ENCODE measurements around the gene ARHGAP26.
A peak's percentile ranks its signal among the peaks of the same experiment; 100 is the strongest.

The ARHGAP26 gene

GRCh38 chr5:142767178-142767577 is 3.0 kb upstream of the ARHGAP26 start:
- H3K27ac Mint-ChIP-seq: no peak overlapping the region
- no peaks in the 10 kb centered on the region for H3K9me3 Mint-ChIP-seq
- no peak overlapping the region for H3K4me3 Mint-ChIP-seq
- no peaks in the 10 kb centered on the region for H3K36me3 Mint-ChIP-seq
- ATAC-seq (ENCODE audit: low read depth): no peak
- peaks cover 13% of the 10 kb centered on the region for H3K4me1 Mint-ChIP-seq
- DNase-seq (ENCODE audit: low spot score in 2 of 2): no peak
- peaks cover 4% of the 10 kb centered on the region for H3K27me3 Mint-ChIP-seq

GRCh38 chr5:142767911-142768310 is 2.3 kb upstream of the ARHGAP26 start:
- peaks cover 1% of the 10 kb centered on the region for H3K27me3 Mint-ChIP-seq
- H3K4me1 Mint-ChIP-seq: peaks cover 13% of the 10 kb centered on the region
- DNase-seq (ENCODE audit: low spot score in 2 of 2): no peak
- no peaks in the 10 kb centered on the region for H3K9me3 Mint-ChIP-seq
- H3K36me3 Mint-ChIP-seq: no peaks in the 10 kb centered on the region
- no peak overlapping the region for H3K4me3 Mint-ChIP-seq
- no peak overlapping the region for H3K27ac Mint-ChIP-seq
- ATAC-seq (ENCODE audit: low read depth): no peak

GRCh38 chr5:142769251-142769792 is 855 bp upstream of the ARHGAP26 start:
- no peaks in the 10 kb centered on the region for H3K27me3 Mint-ChIP-seq
- H3K27ac Mint-ChIP-seq: peak overlapping the region; percentile 81
- ATAC-seq (ENCODE audit: low read depth) (no peak), DNase-seq (ENCODE audit: low spot score in 2 of 2) (no peak)
- H3K36me3 Mint-ChIP-seq: no peaks in the 10 kb centered on the region
- H3K9me3 Mint-ChIP-seq: no peaks in the 10 kb centered on the region
- peaks cover 13% of the 10 kb centered on the region for H3K4me1 Mint-ChIP-seq
- peak overlapping the region; percentile 91 for H3K4me3 Mint-ChIP-seq

GRCh38 chr5:142770650-142771609 is 753 bp downstream of the ARHGAP26 start:
- Mint-ChIP-seq H3K36me3 (no peaks in the 10 kb centered on the region), H3K27ac (peak overlapping the region; percentile 78), H3K9me3 (no peaks in the 10 kb centered on the region), H3K4me1 (peaks cover 13% of the 10 kb centered on the region), H3K27me3 (no peaks in the 10 kb centered on the region), H3K4me3 (peak overlapping the region; percentile 91)
- ATAC-seq (ENCODE audit: low read depth): peak; percentile 14
- peak; percentile 40 to 47 for DNase-seq (ENCODE audit: low spot score in 2 of 2)

- H3K4me3 Mint-ChIP-seq: peak overlapping the region; percentile 91
- ATAC-seq (ENCODE audit: low read depth): no peak
- no peaks in the 10 kb centered on the region for H3K36me3 Mint-ChIP-seq
- no peaks in the 10 kb centered on the region for H3K9me3 Mint-ChIP-seq
- no peak for DNase-seq (ENCODE audit: low spot score in 2 of 2)
- H3K27me3 Mint-ChIP-seq: no peaks in the 10 kb centered on the region
- H3K27ac Mint-ChIP-seq: peak overlapping the region; percentile 78
- peaks cover 15% of the 10 kb centered on the region for H3K4me1 Mint-ChIP-seq
These were observed 1.5 kb downstream of the ARHGAP26 start for GRCh38 chr5:142771666-142772065.

- Mint-ChIP-seq H3K9me3 (no peaks in the 10 kb centered on the region), H3K27me3 (no peaks in the 10 kb centered on the region), H3K36me3 (no peaks in the 10 kb centered on the region), H3K27ac (no peak overlapping the region), H3K4me3 (no peak overlapping the region), H3K4me1 (peaks cover 15% of the 10 kb centered on the region)
- no peak for DNase-seq (ENCODE audit: low spot score in 2 of 2)
- no peak for ATAC-seq (ENCODE audit: low read depth)
These were observed 2.5 kb downstream of the ARHGAP26 start for GRCh38 chr5:142772446-142773293.

- ATAC-seq (ENCODE audit: low read depth) (no peak), DNase-seq (ENCODE audit: low spot score in 2 of 2) (no peak)
- H3K4me1 Mint-ChIP-seq: peaks cover 8% of the 10 kb centered on the region
- no peaks in the 10 kb centered on the region for H3K36me3 Mint-ChIP-seq
- no peaks in the 10 kb centered on the region for H3K9me3 Mint-ChIP-seq
- no peak overlapping the region for H3K27ac Mint-ChIP-seq
- no peak overlapping the region for H3K4me3 Mint-ChIP-seq
- H3K27me3 Mint-ChIP-seq: no peaks in the 10 kb centered on the region
These were observed 6.9 kb downstream of the ARHGAP26 start for GRCh38 chr5:142777099-142777498.

- H3K27ac Mint-ChIP-seq: no peak overlapping the region
- no peaks in the 10 kb centered on the region for H3K27me3 Mint-ChIP-seq
- H3K4me3 Mint-ChIP-seq: no peak overlapping the region
- no peaks in the 10 kb centered on the region for H3K9me3 Mint-ChIP-seq
- H3K4me1 Mint-ChIP-seq: peaks cover 11% of the 10 kb centered on the region
- no peaks in the 10 kb centered on the region for H3K36me3 Mint-ChIP-seq
- no peak for DNase-seq (ENCODE audit: low spot score in 2 of 2)
- no peak for ATAC-seq (ENCODE audit: low read depth)
These were observed 7.7 kb downstream of the ARHGAP26 start for GRCh38 chr5:142777850-142778249.

GRCh38 chr5:142779163-142779840 is 9.1 kb downstream of the ARHGAP26 start:
- Mint-ChIP-seq H3K4me1 (peaks cover 13% of the 10 kb centered on the region), H3K4me3 (no peak overlapping the region), H3K36me3 (no peaks in the 10 kb centered on the region), H3K27ac (no peak overlapping the region), H3K9me3 (no peaks in the 10 kb centered on the region), H3K27me3 (no peaks in the 10 kb centered on the region)
- DNase-seq (ENCODE audit: low spot score in 2 of 2) (no peak), ATAC-seq (ENCODE audit: low read depth) (no peak)

GRCh38 chr5:142780871-142781270 is 10.7 kb downstream of the ARHGAP26 start:
- DNase-seq (ENCODE audit: low spot score in 2 of 2): no peak
- Mint-ChIP-seq H3K27me3 (no peaks in the 10 kb centered on the region), H3K4me3 (no peak overlapping the region), H3K36me3 (peaks cover 2% of the 10 kb centered on the region), H3K4me1 (peaks cover 16% of the 10 kb centered on the region), H3K9me3 (no peaks in the 10 kb centered on the region), H3K27ac (no peak overlapping the region)
- ATAC-seq (ENCODE audit: low read depth): no peak

GRCh38 chr5:142782976-142783530 is 12.9 kb downstream of the ARHGAP26 start:
- Mint-ChIP-seq H3K4me1 (peaks cover 16% of the 10 kb centered on the region), H3K4me3 (no peak overlapping the region), H3K9me3 (no peaks in the 10 kb centered on the region), H3K27ac (no peak overlapping the region), H3K36me3 (peaks cover 2% of the 10 kb centered on the region), H3K27me3 (no peaks in the 10 kb centered on the region)
- DNase-seq (ENCODE audit: low spot score in 2 of 2) (no peak), ATAC-seq (ENCODE audit: low read depth) (no peak)

- H3K36me3 Mint-ChIP-seq: peaks cover 2% of the 10 kb centered on the region
- no peak overlapping the region for H3K27ac Mint-ChIP-seq
- no peaks in the 10 kb centered on the region for H3K27me3 Mint-ChIP-seq
- H3K4me3 Mint-ChIP-seq: no peak overlapping the region
- no peaks in the 10 kb centered on the region for H3K9me3 Mint-ChIP-seq
- ATAC-seq (ENCODE audit: low read depth) (no peak), DNase-seq (ENCODE audit: low spot score in 2 of 2) (no peak)
- H3K4me1 Mint-ChIP-seq: peaks cover 16% of the 10 kb centered on the region
These were observed 13.6 kb downstream of the ARHGAP26 start for GRCh38 chr5:142783601-142784341.
